Mesothelial cell of epicardium (in vitro differentiated cells): ENCODE measurements around the gene UGT1A8. TPM values are rescaled to one million over a fixed set of nuclear protein-coding genes. Genes with fewer than 3 reads are reported as not detected.

ENCODE experiments used
- DNase-seq, 2 experiments: peaks; one replicate each; pipeline ENCODE4 v3.0.0; 2021; ENCODE audit warnings: low spot score in 2 of 2; ENCODE audit not compliant: unreplicated experiment in 2 of 2
- H3K27ac Mint-ChIP-seq: 2 replicates; pipeline ENCODE4 v1.8.0; 2021; ENCODE audit warnings: mixed read lengths
- H3K27me3 Mint-ChIP-seq: 2 replicates; pipeline ENCODE4 v1.8.0; 2021; ENCODE audit warnings: low read depth, mixed read lengths
- H3K36me3 Mint-ChIP-seq: 2 replicates; pipeline ENCODE4 v1.8.0; 2021; ENCODE audit warnings: mixed read lengths
- H3K4me1 Mint-ChIP-seq: 2 replicates; pipeline ENCODE4 v1.8.0; 2021; ENCODE audit warnings: mixed read lengths
- H3K4me3 Mint-ChIP-seq: 2 replicates; pipeline ENCODE4 v1.8.0; 2021; ENCODE audit warnings: mild to moderate bottlenecking, moderate library complexity, mixed read lengths
- H3K9me3 Mint-ChIP-seq: 2 replicates; pipeline ENCODE4 v1.8.0; 2021; ENCODE audit warnings: mixed read lengths
- total RNA-seq: library from RNA; stranded (reverse); gene quantifications from 3 replicates; pipeline ENCODE4 v1.2.1, GENCODE V29; 2021
- TF ChIP-seq, protein P1 (sequence below): fragments of 200-600 bp; sonication (generic); IDR thresholded peaks from one replicate; pipeline ENCODE4 v1.5.0; 2021; ENCODE audit warnings: antibody characterized with exemption; ENCODE audit not compliant: unreplicated experiment

Gene UGT1A8
- total RNA-seq, 1 donor from 2014 or later = not detected

DNA sequence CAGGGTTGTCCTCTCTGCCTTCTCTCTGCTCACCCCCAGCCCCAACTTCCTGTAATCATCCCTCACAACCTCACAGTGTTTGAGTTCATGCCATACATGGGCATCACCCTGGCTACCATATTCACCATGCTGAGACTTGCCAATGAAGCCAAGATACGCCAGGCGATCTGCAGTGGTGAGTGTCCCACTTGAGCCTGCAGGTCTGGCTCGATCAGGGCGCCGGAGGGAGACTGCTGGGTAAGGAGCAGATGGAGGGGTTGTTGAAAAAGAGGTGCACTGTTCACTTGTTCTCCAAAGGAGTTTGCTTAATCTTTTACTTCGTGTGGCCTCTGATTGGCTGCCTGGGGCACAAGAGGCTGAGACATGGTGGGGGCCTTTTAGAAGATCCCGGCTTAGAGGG, 175.3 kb downstream of the UGT1A8 start:
- Mint-ChIP-seq H3K27ac (no peak overlapping the region), H3K9me3 (no peaks in the 10 kb centered on the region), H3K4me3 (no peak overlapping the region), H3K36me3 (no peaks in the 10 kb centered on the region), H3K27me3 (peaks cover 16% of the 10 kb centered on the region), H3K4me1 (no peaks in the 10 kb centered on the region)
- TF ChIP-seq, protein P1, sequence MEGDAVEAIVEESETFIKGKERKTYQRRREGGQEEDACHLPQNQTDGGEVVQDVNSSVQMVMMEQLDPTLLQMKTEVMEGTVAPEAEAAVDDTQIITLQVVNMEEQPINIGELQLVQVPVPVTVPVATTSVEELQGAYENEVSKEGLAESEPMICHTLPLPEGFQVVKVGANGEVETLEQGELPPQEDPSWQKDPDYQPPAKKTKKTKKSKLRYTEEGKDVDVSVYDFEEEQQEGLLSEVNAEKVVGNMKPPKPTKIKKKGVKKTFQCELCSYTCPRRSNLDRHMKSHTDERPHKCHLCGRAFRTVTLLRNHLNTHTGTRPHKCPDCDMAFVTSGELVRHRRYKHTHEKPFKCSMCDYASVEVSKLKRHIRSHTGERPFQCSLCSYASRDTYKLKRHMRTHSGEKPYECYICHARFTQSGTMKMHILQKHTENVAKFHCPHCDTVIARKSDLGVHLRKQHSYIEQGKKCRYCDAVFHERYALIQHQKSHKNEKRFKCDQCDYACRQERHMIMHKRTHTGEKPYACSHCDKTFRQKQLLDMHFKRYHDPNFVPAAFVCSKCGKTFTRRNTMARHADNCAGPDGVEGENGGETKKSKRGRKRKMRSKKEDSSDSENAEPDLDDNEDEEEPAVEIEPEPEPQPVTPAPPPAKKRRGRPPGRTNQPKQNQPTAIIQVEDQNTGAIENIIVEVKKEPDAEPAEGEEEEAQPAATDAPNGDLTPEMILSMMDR = no peak
- no peak for DNase-seq

DNA sequence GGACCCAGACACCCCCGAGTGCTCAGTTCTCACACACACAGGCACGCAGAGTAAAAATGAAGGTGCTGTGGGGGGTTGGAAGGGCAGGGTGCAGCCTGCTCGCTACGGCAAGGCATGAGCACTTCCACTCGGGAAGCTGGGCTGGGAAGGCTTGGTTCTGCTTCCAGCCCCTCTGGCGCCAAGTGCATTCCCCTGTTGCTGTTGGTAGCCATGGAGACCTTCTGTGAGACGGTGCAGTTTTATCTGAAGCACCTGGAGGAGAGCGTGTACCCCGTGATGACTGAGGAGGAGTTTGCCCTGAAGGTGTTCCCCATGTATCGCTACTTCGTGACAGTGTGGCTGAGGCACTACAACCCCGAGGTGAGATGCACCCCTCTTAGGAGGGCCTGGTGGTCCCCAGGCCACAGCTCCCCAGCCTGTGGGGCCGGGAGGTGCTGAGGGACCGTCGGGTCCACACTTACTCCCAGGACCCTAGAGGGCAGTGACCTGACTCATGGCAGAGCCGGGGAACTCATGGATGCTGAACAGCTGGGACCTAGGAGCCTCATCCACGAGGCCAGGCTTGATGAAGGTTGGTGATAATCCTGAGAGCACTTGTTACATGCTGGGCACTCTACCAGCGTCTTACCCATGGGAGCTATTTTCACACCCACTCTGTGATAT, 176.2 kb downstream of the UGT1A8 start:
- Mint-ChIP-seq H3K4me3 (no peak overlapping the region), H3K27me3 (peaks cover 16% of the 10 kb centered on the region), H3K9me3 (no peaks in the 10 kb centered on the region), H3K27ac (no peak overlapping the region), H3K4me1 (no peaks in the 10 kb centered on the region), H3K36me3 (no peaks in the 10 kb centered on the region)
- DNase-seq = peak in 1 of 2 experiments; percentile 30
- TF ChIP-seq, protein P1 = no peak

DNA sequence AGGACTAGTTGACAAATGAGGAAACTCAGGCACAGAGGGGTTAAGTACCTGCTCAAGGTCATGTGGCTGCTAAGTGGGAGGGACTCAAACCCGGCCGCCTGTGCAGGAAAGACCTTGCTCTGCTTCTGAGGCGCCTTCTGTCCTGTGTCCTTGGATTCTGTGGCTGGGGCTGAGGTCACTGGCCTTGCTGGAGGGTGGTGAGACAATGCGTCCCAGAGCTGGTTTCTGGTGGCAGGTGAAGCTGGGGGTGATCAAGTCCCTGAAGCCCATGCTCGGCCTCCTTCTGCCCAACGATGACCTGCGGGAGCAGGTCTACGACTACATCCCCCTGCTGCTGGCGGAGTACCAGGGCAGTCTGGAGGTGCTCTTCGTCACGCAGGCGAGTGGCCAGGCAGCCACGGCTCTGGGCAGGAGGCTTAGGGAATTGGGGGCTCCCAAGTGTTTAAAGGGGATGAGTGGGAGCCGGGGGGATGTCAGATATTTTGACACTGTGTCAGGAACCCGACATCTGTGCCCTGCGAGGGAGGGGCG, 176.8 kb downstream of the UGT1A8 start:
- H3K27ac Mint-ChIP-seq = no peak overlapping the region
- TF ChIP-seq, protein P1 = no peak
- no peaks in the 10 kb centered on the region for H3K9me3 Mint-ChIP-seq
- no peak overlapping the region for H3K4me3 Mint-ChIP-seq
- no peaks in the 10 kb centered on the region for H3K4me1 Mint-ChIP-seq
- no peaks in the 10 kb centered on the region for H3K36me3 Mint-ChIP-seq
- peak; percentile 5 to 16 for DNase-seq
- peaks cover 14% of the 10 kb centered on the region for H3K27me3 Mint-ChIP-seq

DNA sequence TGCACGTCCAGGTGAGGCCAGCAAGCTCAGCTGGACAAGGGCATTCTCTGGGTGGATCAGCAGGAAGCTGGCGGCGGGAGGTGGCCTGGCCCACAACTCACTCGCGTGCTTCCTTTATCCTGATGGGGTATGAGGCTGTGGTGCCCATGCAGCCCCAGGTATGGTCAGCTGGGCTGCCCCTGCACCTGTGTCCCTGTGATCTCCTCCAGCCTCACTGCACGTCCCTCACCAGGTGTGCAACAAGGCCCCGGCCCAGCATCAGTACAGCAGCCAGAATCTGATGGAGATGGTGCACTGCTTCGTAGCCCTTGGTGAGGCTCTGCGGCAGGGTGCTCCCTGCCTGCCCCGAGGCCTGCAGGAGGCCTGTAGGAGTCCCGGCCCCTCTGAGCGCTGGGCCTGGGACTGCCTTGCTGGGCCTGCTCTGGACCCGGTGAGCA, 178.3 kb downstream of the UGT1A8 start:
- DNase-seq = peak; percentile 7 to 33
- Mint-ChIP-seq H3K4me3 (no peak overlapping the region), H3K27me3 (peaks cover 8% of the 10 kb centered on the region), H3K9me3 (peaks cover 6% of the 10 kb centered on the region), H3K36me3 (no peaks in the 10 kb centered on the region), H3K27ac (no peak overlapping the region), H3K4me1 (no peaks in the 10 kb centered on the region)
- TF ChIP-seq, protein P1 = no peak

DNA sequence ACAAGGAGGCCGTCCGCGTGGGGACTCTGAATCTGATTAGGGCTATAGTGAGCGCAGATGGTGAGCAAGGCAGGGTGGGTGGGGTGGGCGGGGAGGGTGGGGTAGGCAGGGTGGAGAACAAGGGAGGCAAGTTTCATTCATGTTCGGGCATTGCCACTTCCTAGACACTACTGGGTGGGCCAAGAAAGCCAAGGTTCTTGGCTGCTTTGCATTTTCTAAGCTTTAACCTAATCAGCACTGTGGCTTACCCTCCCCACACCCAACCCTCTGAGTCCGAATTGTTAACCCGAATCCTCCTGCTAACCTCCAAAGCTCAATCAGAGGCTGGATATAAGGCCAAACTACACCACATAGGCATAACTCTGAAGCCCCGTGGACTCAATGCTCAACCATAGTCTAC, 178.8 kb downstream of the UGT1A8 start:
- Mint-ChIP-seq H3K27me3 (peaks cover 4% of the 10 kb centered on the region), H3K9me3 (peaks cover 6% of the 10 kb centered on the region), H3K27ac (no peak overlapping the region), H3K36me3 (no peaks in the 10 kb centered on the region), H3K4me3 (no peak overlapping the region), H3K4me1 (no peaks in the 10 kb centered on the region)
- DNase-seq = no peak
- TF ChIP-seq, protein P1 = no peak
